HPDE6-E6E7 (cell line): Measurements from ENCODE around the gene TRIM63.
"Not testable (repeated sequence)": the region's sequence is repeated elsewhere in the genome, so short reads cannot be mapped to it uniquely, and the experiment has no call there.

Source experiments
- DNase-seq: peaks from one replicate; pipeline ENCODE4 v3.0.0; 2011; ENCODE audit warnings: missing footprints; ENCODE audit errors: extremely low spot score

The TRIM63 gene

DNA sequence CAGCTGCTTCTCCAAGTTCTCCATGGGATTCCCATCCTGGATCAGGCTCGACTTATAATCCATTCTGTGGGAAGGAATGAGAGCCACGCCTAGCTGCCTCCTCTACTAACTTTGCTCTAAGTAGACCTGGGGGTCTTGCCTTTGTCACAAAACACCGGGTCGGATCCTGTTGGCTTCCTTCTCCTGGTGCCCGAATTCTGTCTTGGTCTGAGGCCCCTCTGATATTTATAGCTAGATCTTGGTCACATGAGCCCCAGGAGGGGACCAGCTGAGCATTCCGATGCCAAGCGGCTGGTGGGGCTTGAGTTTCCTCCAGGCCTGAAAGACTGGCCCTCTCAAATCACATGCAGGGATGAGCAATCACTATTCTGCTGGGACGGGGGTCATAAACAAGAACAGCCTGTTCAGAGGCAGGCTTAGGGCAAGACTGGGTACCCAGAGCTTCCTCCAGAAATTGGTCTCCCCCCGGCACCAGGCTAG, at the start of gene TRIM63:
Gene TRIM63, minus strand, starts transcription at position 199 of the 480 bp plus-strand sequence. Its CDS starts 136 bp downstream, at position 63.
- no peak for DNase-seq

DNA sequence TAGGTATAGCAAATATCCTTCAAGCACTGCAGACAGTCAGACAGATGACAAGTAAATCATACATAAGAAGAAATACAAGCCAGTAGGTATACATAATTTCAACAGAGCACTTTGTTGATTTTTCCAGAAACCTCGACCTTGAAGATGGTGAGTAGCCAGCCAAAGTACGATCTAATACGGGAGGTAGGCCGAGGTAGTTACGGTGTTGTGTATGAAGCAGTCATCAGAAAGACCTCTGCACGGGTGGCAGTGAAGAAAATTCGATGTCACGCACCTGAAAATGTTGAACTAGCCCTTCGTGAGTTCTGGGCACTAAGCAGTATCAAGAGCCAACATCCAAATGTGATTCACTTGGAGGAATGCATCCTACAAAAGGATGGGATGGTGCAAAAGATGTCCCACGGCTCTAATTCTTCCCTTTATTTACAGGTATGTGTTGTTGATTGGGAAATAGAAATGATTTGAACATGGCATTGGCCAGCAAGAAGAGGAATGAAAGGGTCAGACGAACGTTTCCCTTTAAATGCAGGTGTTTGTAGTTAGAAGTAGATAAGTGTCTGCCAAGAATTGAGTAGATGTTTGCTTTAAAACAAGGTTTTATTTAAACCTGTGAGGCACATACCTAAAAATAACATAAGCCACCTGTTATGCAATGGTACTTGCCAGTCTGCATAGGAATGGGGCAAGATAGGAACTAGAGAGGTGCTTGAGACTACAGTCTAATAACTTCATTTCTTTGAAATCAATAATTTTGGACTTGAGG, 46.9 kb upstream of the TRIM63 start:
- no peak for DNase-seq

DNA sequence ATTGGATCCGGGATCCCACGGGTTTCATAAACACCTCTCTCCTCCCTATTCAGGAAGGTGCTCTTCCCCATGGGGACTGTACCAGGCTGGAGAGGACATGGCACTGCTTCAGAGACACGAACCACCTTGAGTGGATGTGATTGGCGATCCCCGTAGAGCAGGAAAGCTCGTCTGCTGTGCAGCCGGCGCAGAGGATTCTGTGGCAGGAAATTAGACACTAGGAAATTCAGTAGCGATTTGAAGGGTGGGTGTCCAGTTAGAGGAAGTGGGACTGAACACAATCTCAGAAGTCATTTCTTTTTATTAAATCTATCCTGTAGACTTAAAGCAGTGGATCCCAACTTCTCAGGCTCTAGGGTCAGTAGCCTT, 45.0 kb upstream of the TRIM63 start:
- DNase-seq: no peak

DNA sequence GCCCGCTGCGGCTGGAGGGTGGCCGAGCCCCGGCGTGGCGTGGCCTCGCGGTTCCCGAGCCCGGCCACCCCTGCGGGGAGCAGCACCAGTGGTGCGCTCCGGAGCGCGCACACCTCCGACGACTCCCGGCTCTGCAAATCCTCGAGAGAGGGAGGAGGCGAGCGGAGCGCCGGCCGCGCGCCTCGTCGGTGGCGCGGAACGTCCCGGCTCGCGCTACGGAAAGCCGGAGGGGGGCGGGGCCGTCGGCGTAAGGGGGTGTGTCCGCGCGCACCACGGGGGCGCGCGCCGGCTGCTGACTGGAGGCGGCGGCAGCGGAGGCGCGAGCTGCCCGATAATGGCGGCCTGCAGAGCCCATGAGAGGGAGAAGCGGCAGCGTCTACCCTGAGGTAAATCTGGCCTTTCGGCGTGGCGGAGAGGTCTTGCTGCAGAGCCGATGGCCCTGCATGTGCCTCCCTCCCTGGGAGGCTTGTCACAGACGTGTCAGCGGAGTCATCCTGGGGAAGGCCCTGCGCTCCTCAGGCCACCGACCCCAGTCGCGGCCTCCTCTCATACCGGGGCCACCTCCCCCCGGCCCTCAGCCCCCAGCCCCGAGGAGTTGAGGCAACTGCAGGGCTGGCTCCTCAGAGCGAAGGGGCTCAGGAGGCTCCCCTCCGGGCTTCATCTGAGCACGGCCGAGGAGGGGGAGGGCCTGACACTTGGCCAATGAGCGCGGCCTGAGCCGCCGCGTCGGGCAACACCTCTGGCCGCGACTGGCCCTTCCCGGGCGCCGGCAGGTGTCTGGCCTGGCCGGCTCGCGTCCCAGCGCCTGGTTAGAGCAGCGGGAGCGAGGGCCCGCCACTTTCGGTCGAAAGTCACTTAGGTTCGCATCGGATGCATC, 44.3 kb upstream of the TRIM63 start, which contains the start of gene PDIK1L:
Gene PDIK1L, plus strand, starts transcription at position 295 of the 877 bp plus-strand sequence. CDS start 2,485 bp downstream, outside the sequence.
- DNase-seq: peak; percentile 87

DNA sequence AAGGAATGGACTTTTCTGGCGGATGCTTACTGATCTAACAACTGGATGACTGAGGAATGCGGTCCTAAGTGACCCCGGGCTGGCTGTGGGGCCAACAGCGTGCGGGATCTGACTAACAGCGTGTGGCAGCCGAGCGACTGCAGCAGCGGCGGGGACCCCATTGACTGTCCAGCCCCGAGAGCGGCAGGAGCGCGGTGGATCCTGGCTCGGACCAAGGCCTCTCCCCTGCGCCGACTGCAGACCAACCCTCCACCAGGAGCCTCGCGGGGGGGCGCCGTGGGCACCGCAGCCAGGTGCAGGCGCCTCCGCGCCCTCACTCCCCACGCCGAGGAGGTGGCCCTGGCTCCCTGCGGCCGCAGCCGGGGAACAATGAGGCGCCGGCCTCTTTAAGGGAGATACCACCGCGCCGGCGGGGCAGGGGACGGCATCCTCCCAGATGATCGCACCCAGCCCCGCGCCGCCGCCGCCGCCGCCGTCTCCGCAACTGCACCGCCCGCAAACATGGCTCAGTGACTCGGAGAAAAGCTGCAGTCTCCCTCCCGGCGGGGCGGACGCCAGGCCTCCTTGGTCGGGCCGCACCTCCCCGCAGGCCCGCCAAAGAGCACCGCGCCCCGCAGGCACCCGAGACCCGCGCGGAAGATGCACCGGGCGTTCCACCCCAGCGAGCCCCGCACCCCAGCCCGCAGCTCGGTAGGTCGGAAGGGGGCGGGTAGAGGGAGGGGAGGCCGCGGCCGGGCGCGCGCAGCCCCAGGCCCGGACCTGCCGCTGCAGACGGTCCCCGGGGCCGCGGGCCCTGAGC, 43.5 kb upstream of the TRIM63 start:
- peak; percentile 68 for DNase-seq

DNA sequence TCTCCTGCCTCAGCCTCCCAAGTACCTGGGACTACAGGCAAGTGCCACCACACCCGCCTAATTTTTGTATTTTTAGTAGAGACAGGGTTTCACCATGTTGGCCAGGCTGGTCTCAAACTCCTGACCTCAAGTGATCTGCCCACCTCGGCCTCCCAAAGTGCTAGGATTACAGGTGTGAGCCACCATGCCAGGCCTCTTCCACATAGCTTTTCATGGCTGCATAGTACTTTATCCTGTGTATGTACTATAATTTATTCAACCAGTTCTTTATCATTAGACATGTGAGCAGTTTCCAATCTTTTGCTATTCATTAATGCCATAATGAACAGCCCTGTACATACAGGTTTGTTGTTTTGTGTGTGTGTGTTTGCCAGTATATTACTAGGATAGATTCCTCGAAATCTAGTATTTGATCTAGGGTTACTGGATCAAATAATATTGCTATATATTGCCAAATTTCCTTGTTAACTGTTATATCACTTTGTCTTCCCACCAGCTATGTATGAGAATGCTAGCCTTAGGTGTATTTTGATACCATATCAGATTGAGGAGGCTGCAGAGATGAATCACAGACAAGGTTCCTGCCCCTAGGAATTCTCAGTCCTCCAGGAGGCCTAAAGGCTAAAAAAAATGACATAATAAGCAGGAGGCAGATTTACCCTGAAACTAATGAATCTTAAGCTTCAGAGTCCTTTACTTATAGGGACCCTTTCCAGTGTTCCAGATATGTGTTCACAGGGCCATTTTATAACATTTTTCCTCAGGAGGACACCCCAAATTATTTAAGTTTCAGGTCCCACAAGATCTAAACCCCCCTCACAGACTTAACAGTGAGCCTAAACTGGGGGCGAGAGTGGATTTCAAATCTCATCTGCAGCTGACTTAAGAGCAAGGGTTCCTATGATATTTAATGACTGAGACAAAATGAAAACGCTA, 42.1 kb upstream of the TRIM63 start:
- DNase-seq: no peak

DNA sequence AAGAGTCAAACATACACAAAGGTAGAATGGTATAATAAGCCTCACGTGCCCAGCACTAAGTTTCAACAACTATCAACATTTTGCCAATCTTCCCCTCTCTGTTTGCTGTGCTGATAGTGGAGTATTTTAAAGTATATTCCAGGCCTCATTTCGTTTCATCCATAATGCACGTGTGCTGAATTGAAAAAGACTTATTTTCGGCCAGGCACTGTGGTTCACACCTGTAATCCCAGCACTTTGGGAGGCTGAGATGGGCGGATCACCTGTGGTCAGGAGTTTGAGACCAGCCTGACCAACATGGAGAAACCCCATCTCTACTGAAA, 37.8 kb upstream of the TRIM63 start:
- not testable (repeated sequence) for DNase-seq

DNA sequence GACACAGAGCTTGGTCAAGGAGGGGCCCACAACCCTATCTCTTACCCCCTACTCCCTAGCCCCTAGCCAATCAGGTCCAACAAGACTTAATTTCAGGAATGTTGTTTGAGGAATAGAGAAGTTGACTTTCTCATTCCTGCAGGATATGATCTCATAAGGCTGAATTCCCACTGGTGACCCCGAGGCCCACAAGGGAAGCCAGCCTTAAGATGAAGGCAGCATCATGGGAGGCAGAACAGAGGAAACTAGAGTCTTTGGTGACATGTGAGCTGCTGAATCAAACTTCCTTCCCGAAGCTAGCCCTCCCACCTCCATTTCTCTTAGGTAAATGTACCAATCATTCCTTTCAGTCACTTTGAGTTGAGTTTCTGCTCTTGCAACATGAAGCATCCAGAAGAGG, 35.1 kb upstream of the TRIM63 start:
- no peak for DNase-seq

DNA sequence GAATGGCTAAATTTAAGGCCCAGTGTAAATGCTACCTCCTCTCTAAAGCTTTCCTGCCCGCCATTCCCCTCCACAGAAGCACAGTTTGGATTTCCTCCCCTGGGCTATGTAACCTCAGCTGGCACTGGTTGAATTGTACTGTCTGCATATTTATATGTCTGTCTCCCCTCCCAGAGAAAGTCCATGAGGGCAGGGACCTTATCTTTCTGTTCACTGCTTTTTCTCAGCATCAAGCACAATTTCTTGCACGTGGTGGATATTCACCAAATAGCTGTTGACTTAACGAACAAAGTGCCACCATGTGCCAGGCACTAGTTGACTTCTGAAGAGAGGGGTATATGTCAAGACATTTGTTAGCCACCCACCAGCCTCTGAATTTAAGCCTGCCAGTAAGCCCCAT, 34.7 kb upstream of the TRIM63 start:
- no peak for DNase-seq

DNA sequence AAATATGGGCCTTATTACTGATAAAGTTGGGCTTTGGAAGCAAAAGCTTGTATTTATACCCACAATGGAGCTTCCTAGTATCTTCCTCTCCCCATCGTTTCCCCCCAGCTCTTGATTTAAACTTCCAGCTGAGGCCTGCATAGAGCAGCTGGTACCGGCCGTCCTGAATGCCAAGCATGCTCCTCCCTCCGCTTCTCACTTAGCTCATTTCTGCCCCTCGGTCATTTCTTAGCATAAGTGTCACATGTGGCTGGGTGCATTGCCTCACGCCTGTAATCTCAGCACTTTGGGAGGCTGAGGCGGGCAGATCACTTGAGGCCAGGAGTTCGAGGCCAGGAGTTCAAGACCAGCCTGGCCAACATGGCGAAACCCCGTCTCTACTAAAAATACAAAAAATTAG, 32.8 kb upstream of the TRIM63 start:
- not testable (repeated sequence) for DNase-seq

DNA sequence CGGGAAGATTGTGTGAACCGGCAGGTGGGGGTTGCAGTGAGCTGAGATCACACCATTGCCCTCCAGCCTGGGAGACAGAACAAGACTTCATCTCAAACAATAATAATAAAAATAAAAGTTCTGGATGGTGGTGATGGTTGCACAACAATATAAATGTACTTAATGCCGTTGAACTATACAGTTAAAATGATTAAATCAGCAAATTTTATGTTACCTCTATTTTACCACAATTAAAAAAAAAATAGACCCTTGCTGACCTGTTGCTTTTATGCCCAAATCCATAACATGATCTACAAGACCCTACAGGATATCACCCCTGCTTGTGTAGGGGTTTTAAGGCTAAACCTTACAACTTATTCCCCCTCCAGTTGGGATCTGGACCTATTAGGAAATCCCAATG, 32.4 kb upstream of the TRIM63 start:
- DNase-seq: no peak

DNA sequence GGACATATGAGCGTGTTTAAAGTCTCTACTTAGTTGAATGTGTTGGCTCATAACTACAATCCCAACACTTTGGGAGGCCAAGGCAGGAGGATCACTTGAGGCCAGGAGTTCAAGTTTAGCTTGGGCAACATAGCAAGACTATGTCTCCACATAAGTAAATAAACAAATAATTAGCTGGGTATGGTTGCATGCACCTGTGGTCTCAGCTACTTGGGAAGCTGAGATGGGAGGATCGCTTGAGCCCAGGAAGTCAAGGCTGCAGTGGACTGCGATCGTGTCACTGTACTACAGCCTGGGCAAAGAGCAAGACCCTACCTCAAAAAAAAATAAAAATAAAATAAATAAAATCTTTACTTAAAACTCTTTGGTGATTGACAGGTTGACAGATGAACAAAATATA, 31.2 kb upstream of the TRIM63 start:
- no peak for DNase-seq

DNA sequence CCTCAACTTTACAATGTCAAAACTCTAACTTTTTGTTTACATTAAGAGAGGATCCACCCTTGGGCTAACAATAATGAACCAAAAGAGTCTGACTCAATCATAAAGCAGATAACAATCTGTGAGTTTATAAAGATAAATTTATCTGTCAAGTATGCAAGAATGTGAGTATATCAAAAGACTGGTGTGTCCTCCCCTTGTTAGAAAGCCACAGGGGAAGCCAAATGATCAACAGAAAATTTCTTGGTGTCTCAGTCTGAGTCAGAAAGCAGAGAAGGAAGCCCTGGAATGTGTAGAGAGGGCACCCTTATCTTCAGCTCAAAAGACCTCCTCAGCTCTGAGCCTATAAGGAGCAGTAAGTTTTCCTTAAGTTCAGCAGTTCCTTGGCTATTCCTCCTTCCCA, 30.3 kb upstream of the TRIM63 start:
- DNase-seq: no peak

DNA sequence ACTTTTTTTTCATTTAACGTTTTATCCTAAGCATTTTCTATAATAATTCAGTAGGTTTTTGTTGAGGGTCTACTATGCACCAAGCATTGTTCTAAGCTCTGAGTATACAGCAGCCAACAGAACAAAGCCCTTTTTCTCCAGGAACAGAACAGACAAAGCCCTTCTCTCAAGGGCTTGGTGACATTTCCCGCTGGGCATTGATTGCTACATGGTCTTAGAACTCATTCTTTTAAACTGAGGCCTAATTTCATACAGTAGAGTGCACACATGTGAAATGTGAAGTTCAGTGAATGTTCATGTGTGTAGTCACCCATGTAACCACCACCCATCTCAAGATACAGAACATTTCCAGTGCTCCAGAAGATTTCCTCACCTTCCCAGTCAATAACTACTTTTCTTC, 29.0 kb upstream of the TRIM63 start:
- DNase-seq: no peak

DNA sequence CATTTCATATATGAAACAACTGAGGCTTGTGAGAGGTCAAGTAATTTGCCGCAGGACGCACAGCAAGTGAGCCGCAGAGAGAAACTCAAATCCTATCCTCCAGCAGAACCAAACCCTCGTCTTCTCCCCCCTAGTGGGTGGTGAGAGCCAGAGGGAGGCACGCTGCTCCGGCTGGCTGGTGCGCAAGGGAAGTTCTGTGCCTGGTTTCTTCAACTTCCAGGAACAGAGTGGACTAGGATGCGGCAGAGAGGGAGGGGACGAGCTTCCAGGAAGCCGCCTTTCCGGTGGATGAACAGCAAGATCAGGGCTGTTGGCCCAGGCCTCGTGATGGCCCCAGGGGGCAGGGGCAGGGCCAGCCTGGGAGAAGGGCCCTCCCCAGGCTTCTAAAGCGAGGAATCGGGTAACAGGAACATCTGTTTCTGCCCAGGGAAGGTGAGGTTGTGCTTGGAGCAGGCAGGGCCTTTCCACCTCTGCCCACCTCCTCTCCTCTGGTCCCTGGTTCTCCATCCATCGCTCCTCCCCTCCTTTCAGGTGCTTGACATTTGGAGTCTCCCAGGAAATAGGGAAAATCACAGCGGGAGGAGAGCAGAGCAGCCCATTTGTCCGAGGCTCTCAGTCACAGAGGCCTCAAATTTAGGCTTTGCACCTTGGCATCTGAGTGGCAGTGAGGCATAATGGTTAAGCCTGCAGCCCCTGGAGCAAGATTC, 27.4 kb upstream of the TRIM63 start:
- DNase-seq: no peak

DNA sequence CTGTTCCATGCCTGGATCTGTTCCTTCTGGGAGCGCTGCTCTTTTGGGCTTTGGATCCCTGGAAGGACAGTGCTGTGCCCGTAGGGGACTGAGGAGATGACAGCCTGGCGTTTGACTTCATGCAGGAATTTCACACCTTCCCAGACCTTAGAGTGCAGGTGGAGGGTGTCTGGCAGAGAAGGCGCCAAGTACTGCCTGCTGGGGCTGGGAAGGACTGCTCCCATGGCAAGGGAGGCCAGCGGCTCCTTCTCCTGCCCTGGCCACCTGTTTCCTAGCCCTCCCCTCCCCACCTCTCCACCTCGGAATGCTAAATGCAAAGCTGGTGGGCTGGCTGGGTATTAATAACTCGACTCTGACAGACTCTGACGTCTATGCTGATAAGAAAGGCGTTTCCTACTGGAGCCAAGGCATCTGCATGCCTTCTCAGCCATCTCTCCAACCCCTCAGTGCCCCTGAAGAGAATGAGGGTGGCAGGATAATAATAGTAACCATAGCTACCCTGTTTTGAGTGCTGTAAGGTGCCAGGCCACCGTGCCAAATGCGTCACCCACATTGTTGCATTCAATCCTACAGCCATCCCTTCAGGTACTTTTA, 26.7 kb upstream of the TRIM63 start:
- no peak for DNase-seq

DNA sequence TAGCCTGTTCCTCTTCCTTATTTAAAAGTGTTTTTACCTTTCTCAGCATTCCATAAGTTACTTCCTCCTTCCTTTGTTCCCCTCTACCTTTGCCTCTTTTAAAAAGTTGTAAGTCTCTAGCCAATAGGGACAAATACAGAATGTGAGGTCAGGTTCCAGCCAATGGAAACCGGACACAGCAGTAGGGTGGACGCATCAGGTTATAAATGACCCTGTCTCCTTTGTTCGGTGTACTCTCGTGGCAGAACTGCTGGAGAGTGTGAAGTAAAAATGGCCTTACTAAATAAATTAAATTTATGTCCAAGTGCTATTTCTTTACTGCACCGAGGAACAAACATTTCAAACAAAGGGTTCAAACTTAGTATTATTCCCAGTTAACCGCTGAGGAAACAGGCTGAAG, 26.1 kb upstream of the TRIM63 start:
- not testable (repeated sequence) for DNase-seq

DNA sequence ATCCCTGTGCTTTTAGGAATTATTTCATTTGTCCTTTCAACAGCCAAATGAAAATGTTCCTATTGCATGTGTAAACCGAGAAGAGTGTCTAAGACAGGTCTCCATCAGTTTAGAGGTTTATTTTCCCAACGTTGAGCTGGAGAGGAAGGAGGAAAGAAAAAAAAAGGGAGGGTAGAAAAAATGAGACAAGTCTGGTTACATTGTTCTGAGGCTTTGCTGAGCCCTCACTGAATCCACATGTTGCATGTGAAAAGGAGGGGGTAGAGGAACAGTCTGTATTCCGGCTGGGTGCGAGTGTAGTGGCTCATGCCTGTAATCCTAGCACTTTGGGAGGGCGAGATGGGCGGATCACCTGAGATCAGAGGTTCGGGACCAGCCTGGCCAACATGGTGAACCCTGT, 25.0 kb upstream of the TRIM63 start:
- DNase-seq: no peak

DNA sequence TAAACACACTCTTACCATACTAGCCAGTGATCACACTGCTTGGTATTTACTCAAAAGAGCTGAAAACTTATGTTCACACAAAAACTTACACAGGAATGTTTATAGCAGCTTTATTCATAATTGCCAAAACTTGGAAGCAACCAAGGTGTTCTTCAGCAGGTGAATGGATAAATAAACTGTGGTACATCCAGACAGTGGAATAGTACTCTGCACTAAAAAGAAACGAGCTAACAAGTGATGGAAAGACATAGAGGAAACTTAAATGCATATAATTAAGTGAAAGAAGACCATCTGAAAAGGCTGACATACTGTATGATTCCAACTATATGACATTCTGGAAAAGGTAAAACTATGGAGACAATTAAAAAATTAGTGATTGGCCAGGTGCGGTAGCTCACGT, 23.5 kb upstream of the TRIM63 start:
- DNase-seq: no peak

DNA sequence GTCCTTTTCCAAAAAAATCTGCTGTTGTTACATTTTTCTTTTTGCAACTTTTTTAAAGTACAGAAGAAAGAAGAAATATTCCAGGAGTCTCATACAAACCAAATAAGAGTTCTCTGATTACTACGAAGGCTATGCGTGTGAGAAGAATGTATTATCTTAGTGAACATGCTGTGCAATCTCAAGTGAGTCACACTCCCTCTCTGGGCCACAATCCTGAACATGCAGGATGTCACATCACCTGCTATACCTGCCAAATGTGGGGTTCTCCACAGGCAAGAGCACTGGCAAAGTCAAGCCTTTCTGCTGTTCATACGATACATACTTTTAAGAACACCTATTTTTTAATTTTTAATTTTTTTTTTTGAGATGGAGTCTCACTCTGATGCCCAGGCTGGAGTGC, 21.7 kb upstream of the TRIM63 start:
- DNase-seq: no peak
